ENCODE results near the gene SENP3. TPM values are rescaled to one million over a fixed set of nuclear protein-coding genes. Genes with fewer than 3 reads are reported as not detected.
A peak's percentile ranks its signal among the peaks of the same experiment; 100 is the strongest.

The SENP3 gene
- total RNA-seq, 1 donor from 2014 or later = 87.9 TPM

DNA sequence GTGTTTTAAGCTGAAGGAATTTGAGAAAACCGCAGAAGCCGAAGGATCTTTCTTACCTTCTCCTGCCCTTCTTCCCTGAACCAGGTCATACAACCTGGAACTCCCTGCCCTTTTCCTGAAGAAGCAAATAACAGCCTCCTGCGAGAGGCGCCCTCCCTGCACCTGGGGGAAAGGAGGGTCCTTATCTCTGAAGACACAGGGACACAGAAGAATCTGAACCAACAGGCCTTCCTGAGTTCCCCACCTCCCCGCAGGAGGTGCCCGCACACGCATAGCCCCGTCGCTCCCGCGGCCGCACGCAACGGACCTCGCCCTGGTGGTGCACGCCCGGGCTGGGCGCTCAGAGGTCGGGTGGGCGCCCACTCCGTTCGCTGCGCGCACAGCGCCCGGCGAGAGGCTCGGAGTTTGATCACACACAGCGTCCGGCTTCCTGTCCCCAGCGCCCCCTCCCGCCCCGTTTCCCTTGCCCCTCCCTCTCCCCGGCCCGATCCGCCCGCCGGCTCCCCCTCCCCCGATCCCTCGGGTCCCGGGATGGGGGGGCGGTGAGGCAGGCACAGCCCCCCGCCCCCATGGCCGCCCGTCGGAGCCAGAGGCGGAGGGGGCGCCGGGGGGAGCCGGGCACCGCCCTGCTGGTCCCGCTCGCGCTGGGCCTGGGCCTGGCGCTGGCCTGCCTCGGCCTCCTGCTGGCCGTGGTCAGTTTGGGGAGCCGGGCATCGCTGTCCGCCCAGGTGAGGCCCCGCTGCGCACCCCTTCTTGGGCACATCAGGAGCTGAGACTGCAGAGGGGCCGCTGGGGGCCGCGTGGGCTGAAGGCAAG is 12.9 kb upstream of the SENP3 start, which contains the start of gene TNFSF12:
TNFSF12 (plus strand) TSS at position 474 of the 816 bp plus-strand sequence; CDS start at position 570, 96 bp downstream.
- Mint-ChIP-seq H3K4me3 (peak within 1 kb of the TSS; percentile 81), H3K36me3 (no peaks in the 10 kb centered on the region), H3K27me3 (ENCODE audit: insufficient read depth, low read depth) (peaks cover 21% of the 10 kb centered on the region), H3K4me1 (peaks cover 9% of the 10 kb centered on the region), H3K27ac (no peak within 1 kb of the TSS), H3K9me3 (no peaks in the 10 kb centered on the region)
- Histone ChIP-seq H3K27ac (no peak within 1 kb of the TSS), H3F3A (ENCODE audit: low read depth) (peaks cover 20% of the 10 kb centered on the region), H4K20me1 (ENCODE audit: low read depth) (no peaks in the 10 kb centered on the region), H3K36me3 (no peaks in the 10 kb centered on the region), H3K9ac (no peak within 1 kb of the TSS), H3K79me2 (ENCODE audit: low read depth) (no peaks in the 10 kb centered on the region), H3K4me2 (peak within 1 kb of the TSS; percentile 87), H2AFZ (replicated peaks) (peak within 1 kb of the TSS; percentile 95), H3K4me1 (peaks cover 3% of the 10 kb centered on the region), H3K9me3 (ENCODE audit: low read depth) (no peaks in the 10 kb centered on the region), H3K4me3 (peak within 1 kb of the TSS; percentile 65), H3K27me3 (peaks cover 26% of the 10 kb centered on the region)
- DNase-seq (ENCODE audit: low spot score) = peak; percentile 61
- TF ChIP-seq EZH2 (IDR thresholded peaks at IDR 0.05) = peak; percentile 20
- no peak for TF ChIP-seq EZH2phosphoT487 (IDR thresholded peaks at IDR 0.05)

DNA sequence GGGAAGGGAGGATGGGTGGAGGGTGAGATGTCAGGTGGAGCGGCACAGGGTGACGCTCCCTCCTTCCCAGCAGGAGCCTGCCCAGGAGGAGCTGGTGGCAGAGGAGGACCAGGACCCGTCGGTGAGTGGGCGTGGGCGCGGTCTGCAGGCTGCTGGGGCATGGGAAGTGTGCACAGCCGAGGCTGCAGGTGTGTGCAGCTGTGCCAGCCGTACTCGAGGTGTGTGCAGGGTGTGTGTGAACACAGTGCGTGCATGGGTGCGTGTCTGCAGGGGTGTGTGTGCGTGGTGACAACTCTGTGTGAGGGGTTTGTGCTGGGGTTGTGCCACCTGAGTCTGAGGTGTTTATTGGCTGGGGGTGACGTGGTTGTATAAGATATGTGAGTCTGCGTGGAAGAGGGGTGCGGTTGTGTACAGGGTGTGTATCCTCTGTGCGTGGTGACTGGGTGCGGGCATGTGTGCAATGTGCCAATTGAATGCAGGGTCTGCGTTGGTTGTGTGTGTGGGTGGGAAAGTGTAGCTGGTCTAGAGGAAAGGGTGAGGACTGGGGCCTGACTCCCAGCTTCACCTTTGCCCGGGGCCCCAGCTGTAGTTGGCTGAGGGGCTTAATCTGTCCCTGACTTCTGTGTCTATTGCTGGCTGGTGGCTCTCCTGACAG is 12.2 kb upstream of the SENP3 start:
- Histone ChIP-seq H3K79me2 (ENCODE audit: low read depth) (no peaks in the 10 kb centered on the region), H3K4me1 (peaks cover 3% of the 10 kb centered on the region), H2AFZ (replicated peaks) (peak overlapping the region; percentile 95), H3K36me3 (no peaks in the 10 kb centered on the region), H3K4me3 (peak overlapping the region; percentile 65), H3K9ac (no peak overlapping the region), H3F3A (ENCODE audit: low read depth) (peaks cover 20% of the 10 kb centered on the region), H3K27ac (no peak overlapping the region), H3K9me3 (ENCODE audit: low read depth) (no peaks in the 10 kb centered on the region), H3K27me3 (peaks cover 22% of the 10 kb centered on the region), H3K4me2 (peak overlapping the region; percentile 87), H4K20me1 (ENCODE audit: low read depth) (no peaks in the 10 kb centered on the region)
- H3K9me3 Mint-ChIP-seq = no peaks in the 10 kb centered on the region
- DNase-seq (ENCODE audit: low spot score) = no peak
- peak overlapping the region; percentile 61 for H3K4me3 Mint-ChIP-seq
- peaks cover 9% of the 10 kb centered on the region for H3K4me1 Mint-ChIP-seq
- H3K27ac Mint-ChIP-seq = no peak overlapping the region
- TF ChIP-seq, protein P1, sequence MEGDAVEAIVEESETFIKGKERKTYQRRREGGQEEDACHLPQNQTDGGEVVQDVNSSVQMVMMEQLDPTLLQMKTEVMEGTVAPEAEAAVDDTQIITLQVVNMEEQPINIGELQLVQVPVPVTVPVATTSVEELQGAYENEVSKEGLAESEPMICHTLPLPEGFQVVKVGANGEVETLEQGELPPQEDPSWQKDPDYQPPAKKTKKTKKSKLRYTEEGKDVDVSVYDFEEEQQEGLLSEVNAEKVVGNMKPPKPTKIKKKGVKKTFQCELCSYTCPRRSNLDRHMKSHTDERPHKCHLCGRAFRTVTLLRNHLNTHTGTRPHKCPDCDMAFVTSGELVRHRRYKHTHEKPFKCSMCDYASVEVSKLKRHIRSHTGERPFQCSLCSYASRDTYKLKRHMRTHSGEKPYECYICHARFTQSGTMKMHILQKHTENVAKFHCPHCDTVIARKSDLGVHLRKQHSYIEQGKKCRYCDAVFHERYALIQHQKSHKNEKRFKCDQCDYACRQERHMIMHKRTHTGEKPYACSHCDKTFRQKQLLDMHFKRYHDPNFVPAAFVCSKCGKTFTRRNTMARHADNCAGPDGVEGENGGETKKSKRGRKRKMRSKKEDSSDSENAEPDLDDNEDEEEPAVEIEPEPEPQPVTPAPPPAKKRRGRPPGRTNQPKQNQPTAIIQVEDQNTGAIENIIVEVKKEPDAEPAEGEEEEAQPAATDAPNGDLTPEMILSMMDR (IDR thresholded peaks at IDR 0.05) = no peak
- TF ChIP-seq EZH2 (IDR thresholded peaks at IDR 0.05) = no peak
- no peak for TF ChIP-seq EZH2phosphoT487 (IDR thresholded peaks at IDR 0.05)
- no peaks in the 10 kb centered on the region for H3K36me3 Mint-ChIP-seq
- peaks cover 19% of the 10 kb centered on the region for H3K27me3 Mint-ChIP-seq (ENCODE audit: insufficient read depth, low read depth)

DNA sequence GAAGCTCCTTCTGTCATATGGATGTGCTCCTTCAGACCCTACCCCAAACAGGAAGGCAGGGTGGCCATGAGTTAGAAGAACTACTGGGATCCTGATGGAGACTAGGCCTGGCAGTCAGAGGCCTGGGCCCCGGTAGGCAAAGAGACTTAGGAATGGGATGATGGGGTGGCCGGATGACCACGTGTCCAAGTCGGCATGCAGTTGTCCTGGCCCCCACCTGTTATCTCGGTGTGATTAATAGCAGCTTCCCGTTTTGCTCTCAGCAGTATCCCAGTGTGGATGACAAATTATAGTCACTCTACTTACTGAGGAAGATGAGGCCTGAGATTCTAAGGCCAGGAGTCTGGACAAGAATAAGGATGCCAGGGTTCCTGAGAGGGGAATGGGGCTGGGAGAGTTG is 11.4 kb upstream of the SENP3 start:
- no peaks in the 10 kb centered on the region for H4K20me1 ChIP-seq (ENCODE audit: low read depth)
- Mint-ChIP-seq H3K4me3 (no peak overlapping the region), H3K27ac (no peak overlapping the region), H3K4me1 (peaks cover 12% of the 10 kb centered on the region), H3K27me3 (ENCODE audit: insufficient read depth, low read depth) (peaks cover 19% of the 10 kb centered on the region), H3K9me3 (no peaks in the 10 kb centered on the region), H3K36me3 (no peaks in the 10 kb centered on the region)
- H3K79me2 ChIP-seq (ENCODE audit: low read depth) = no peaks in the 10 kb centered on the region
- no peak overlapping the region for H3K27ac ChIP-seq
- H3K9ac ChIP-seq = no peak overlapping the region
- no peaks in the 10 kb centered on the region for H3K36me3 ChIP-seq
- TF ChIP-seq EZH2 (IDR thresholded peaks at IDR 0.05) (no peak), EZH2phosphoT487 (IDR thresholded peaks at IDR 0.05) (no peak)
- TF ChIP-seq, protein P1 (IDR thresholded peaks at IDR 0.05) = no peak
- H3K9me3 ChIP-seq (ENCODE audit: low read depth) = no peaks in the 10 kb centered on the region
- H3K4me1 ChIP-seq = peaks cover 3% of the 10 kb centered on the region
- peaks cover 21% of the 10 kb centered on the region for H3F3A ChIP-seq (ENCODE audit: low read depth)
- DNase-seq (ENCODE audit: low spot score) = no peak
- H3K4me3 ChIP-seq = no peak overlapping the region
- no peak overlapping the region for H2AFZ ChIP-seq (replicated peaks)
- no peak overlapping the region for H3K4me2 ChIP-seq
- H3K27me3 ChIP-seq = peaks cover 22% of the 10 kb centered on the region

Measured in neural progenitor cell (in vitro differentiated cells).